H1 (cell line): ENCODE data around the gene ADNP2. TPM values are rescaled to one million over a fixed set of nuclear protein-coding genes. Genes with fewer than 3 reads are reported as not detected.

Source experiments
- CTCF ChIA-PET: fragments of 300-600 bp; sonication (Branson Sonifier 250); formaldehyde crosslinking; loops from one replicate; lab custom pipeline; 2021; ENCODE audit not compliant: partially characterized antibody; lab: Charles Lee
- POLR2A ChIA-PET: fragments of 300-600 bp; sonication (Branson Sonifier 250); formaldehyde crosslinking; loops from one replicate; lab custom pipeline; 2021; ENCODE audit warnings: inconsistent platforms; ENCODE audit not compliant: partially characterized antibody; lab: Charles Lee
- DNase-seq, 2 experiments: peaks; one replicate each; pipeline versions ENCODE4 v3.0.0 to v3.0.0-alpha.2; 2010 to 2022; ENCODE audit warnings: low spot score in 2 of 2, low read depth in 1 of 2, mixed read lengths in 1 of 2
- FAIRE-seq: peaks from 2 replicates; lab custom pipeline; 2011; peaks lifted over from hg19 to GRCh38; lab: Jason Lieb, UNC
- H2AFZ ChIP-seq: 2 replicates; pipeline ENCODE4 v1.8.1; 2012; ENCODE audit warnings: low read length, inconsistent platforms
- H2AK5ac ChIP-seq: 2 replicates; pipeline ENCODE4 v1.6.1; 2013; ENCODE audit warnings: low read depth, low read length
- H2BK120ac ChIP-seq: replicated peaks from 2 replicates; pipeline ENCODE3; 2013; ENCODE audit warnings: low read depth, low read length, inconsistent platforms
- H2BK12ac ChIP-seq: 2 replicates; pipeline ENCODE4 v1.6.1; 2013; ENCODE audit warnings: low read depth, low read length
- H2BK15ac ChIP-seq: 2 replicates; pipeline ENCODE4 v1.6.1; 2013; ENCODE audit warnings: low read length
- H2BK20ac ChIP-seq: 2 replicates; pipeline ENCODE4 v1.6.1; 2013; ENCODE audit warnings: low read length
- H2BK5ac ChIP-seq: 2 replicates; pipeline ENCODE4 v1.6.1; 2013; ENCODE audit warnings: low read depth, low read length
- H3K14ac ChIP-seq: 2 replicates; pipeline ENCODE4 v1.6.1; 2013; ENCODE audit warnings: inconsistent platforms; ENCODE audit not compliant: insufficient read length
- H3K18ac ChIP-seq: 2 replicates; pipeline ENCODE4 v1.6.1; 2013; ENCODE audit warnings: low read length; ENCODE audit errors: extremely low read depth
- H3K23ac ChIP-seq: 2 replicates; pipeline ENCODE4 v1.6.1; 2013; ENCODE audit warnings: inconsistent platforms; ENCODE audit not compliant: insufficient read length
- H3K23me2 ChIP-seq: 2 replicates; pipeline ENCODE4 v1.6.1; 2013; ENCODE audit warnings: low read depth, low read length
- H3K27ac ChIP-seq: 2 replicates; pipeline ENCODE4 v1.6.1; 2011; ENCODE audit warnings: low read depth, low read length, inconsistent platforms
- H3K27me3 ChIP-seq, 4 experiments: replicated peaks in 1 of 4; 1 replicate in 1 of 4; 2 replicates in 3 of 4; pipeline versions ENCODE4 v1.6.1 to v1.8.1; 2011 to 2013; ENCODE audit warnings: low read length in 3 of 4, mild to moderate bottlenecking in 3 of 4, inconsistent platforms in 2 of 4, mixed read lengths in 2 of 4, moderate library complexity in 1 of 4; ENCODE audit not compliant: control insufficient read depth in 3 of 4, insufficient read depth in 3 of 4; ENCODE audit errors: extremely low read depth in 1 of 4
- H3K36me3 ChIP-seq, 4 experiments: 2 replicates each; pipeline versions ENCODE4 v1.6.1 to v1.8.1; 2011 to 2013; ENCODE audit warnings: mild to moderate bottlenecking in 4 of 4, low read length in 3 of 4, moderate library complexity in 2 of 4, control low read depth in 1 of 4, inconsistent platforms in 1 of 4; ENCODE audit not compliant: insufficient read depth in 4 of 4, control insufficient read depth in 2 of 4
- H3K4ac ChIP-seq: replicated peaks from 2 replicates; pipeline ENCODE3; 2013; ENCODE audit warnings: low read length, low read depth, mixed read lengths, inconsistent platforms; ENCODE audit not compliant: insufficient read length
- H3K4me1 ChIP-seq, 4 experiments: replicated peaks in 1 of 4; 1 replicate in 1 of 4; 2 replicates in 3 of 4; pipeline versions ENCODE4 v1.6.1 to v1.8.1; 2011 to 2013; ENCODE audit warnings: low read length in 3 of 4, inconsistent platforms in 2 of 4, mixed read lengths in 1 of 4; ENCODE audit not compliant: insufficient read depth in 4 of 4, control insufficient read depth in 3 of 4
- H3K4me2 ChIP-seq, 2 experiments: 2 replicates each; pipeline versions ENCODE4 v1.6.1 to v1.8.1; 2011 to 2013; ENCODE audit warnings: low read depth in 2 of 2, low read length in 2 of 2, control low read depth in 1 of 2, inconsistent platforms in 1 of 2, mild to moderate bottlenecking in 1 of 2; ENCODE audit not compliant: insufficient read depth in 1 of 2
- H3K4me3 ChIP-seq, 4 experiments: fragments of 200-600, 300-600 bp in 1 of 4; sonication (generic), shearing (Covaris generic), sonication (Bioruptor Twin) in 1 of 4; 2 replicates each; pipeline versions ENCODE4 v1.5.1 to v1.8.1; 2011 to 2016; ENCODE audit warnings: low read length in 4 of 4, low read depth in 3 of 4, control low read depth in 2 of 4, inconsistent platforms in 2 of 4, mild to moderate bottlenecking in 2 of 4, mixed read lengths in 1 of 4, moderate library complexity in 1 of 4; ENCODE audit not compliant: insufficient read depth in 2 of 4; ENCODE audit errors: extremely low read depth in 1 of 4
- H3K56ac ChIP-seq: replicated peaks from 2 replicates; pipeline ENCODE3; 2013; ENCODE audit warnings: low read depth, mild to moderate bottlenecking, mixed read lengths, low read length, inconsistent platforms; ENCODE audit not compliant: insufficient read length
- H3K79me1 ChIP-seq: 2 replicates; pipeline ENCODE4 v1.6.1; 2013; ENCODE audit warnings: low read depth, low read length, control low read depth
- H3K79me2 ChIP-seq, 2 experiments: 2 replicates each; pipeline versions ENCODE4 v1.6.1 to v1.8.1; 2012 to 2013; ENCODE audit warnings: low read length in 2 of 2, mild to moderate bottlenecking in 2 of 2, inconsistent platforms in 1 of 2; ENCODE audit not compliant: insufficient read depth in 2 of 2, control insufficient read depth in 1 of 2
- H3K9ac ChIP-seq, 4 experiments: replicated peaks in 1 of 4; 1 replicate in 1 of 4; 2 replicates in 3 of 4; pipeline versions ENCODE4 v1.6.1 to v1.8.1; 2011 to 2013; ENCODE audit warnings: low read depth in 3 of 4, low read length in 3 of 4, control low read depth in 2 of 4, mild to moderate bottlenecking in 2 of 4, moderate library complexity in 2 of 4, inconsistent platforms in 1 of 4; ENCODE audit errors: extremely low read depth in 1 of 4
- H3K9me3 ChIP-seq, 2 experiments: 2 replicates each; pipeline versions ENCODE4 v1.6.1 to v1.8.1; 2012 to 2013; ENCODE audit warnings: mild to moderate bottlenecking in 2 of 2, moderate library complexity in 2 of 2, control low read depth in 1 of 2, inconsistent platforms in 1 of 2, low read depth in 1 of 2, low read length in 1 of 2, mixed read lengths in 1 of 2; ENCODE audit not compliant: insufficient read depth in 2 of 2
- H4K20me1 ChIP-seq, 2 experiments: replicated peaks in 1 of 2; 2 replicates each; pipeline versions ENCODE3 to v1.8.1; 2011 to 2013; ENCODE audit warnings: inconsistent platforms in 2 of 2, low read length in 2 of 2, mild to moderate bottlenecking in 1 of 2; ENCODE audit not compliant: insufficient read depth in 2 of 2, control insufficient read depth in 1 of 2
- H4K5ac ChIP-seq: 2 replicates; pipeline ENCODE4 v1.6.1; 2013; ENCODE audit warnings: low read length, low read depth, mixed read lengths, inconsistent platforms; ENCODE audit not compliant: insufficient read length
- H4K8ac ChIP-seq: 2 replicates; pipeline ENCODE4 v1.8.0; 2013; ENCODE audit warnings: mild to moderate bottlenecking, moderate library complexity, low read length, inconsistent platforms; ENCODE audit not compliant: insufficient read depth; ENCODE audit errors: extremely low read depth
- H4K91ac ChIP-seq: replicated peaks from 2 replicates; pipeline ENCODE3; 2013; ENCODE audit warnings: low read length, mixed read lengths, inconsistent platforms; ENCODE audit not compliant: insufficient read length
- KDM4A ChIP-seq: IDR thresholded peaks from one replicate; pipeline ENCODE4 v1.7.1; 2012; ENCODE audit warnings: low read depth, mild to moderate bottlenecking, moderate library complexity, low read length, inconsistent platforms; ENCODE audit not compliant: severe bottlenecking
- NRF1 ChIP-seq: IDR thresholded peaks from 2 replicates; pipeline ENCODE4 v1.6.1; 2011; ENCODE audit warnings: mild to moderate bottlenecking, low read depth, low read length, improper control_type of control experiment
- WGBS, 2 experiments: shearing (Covaris generic) in 1 of 2; methylation state at CpG; one replicate each; pipeline versions ENCODE4 v1.1.6 to v1.1.7; 2013 to 2015; ENCODE audit warnings: low lambda C conversion rate in 2 of 2, mixed read lengths in 2 of 2, inconsistent platforms in 1 of 2, low coverage in 1 of 2, missing lambda C conversion rate in 1 of 2; ENCODE audit not compliant: insufficient replicate concordance in 2 of 2, insufficient coverage in 1 of 2, insufficient read length in 1 of 2; ENCODE audit errors: extremely low coverage in 1 of 2, missing lambda C conversion rate in 1 of 2; 5-methylcytosine and 5-hydroxymethylcytosine counted together
- polyA plus RNA-seq, 7 experiments: library from polyadenylated mRNA; depleted of rRNA in 3 of 7; stranded (reverse) in 5 of 7; unstranded in 2 of 7; fragments of >200 nt in 5 of 7; fragments of 200-250 nt in 2 of 7; gene quantifications; 1 replicate in 5 of 7; 2 replicates in 1 of 7; 4 replicates in 1 of 7; pipeline versions ENCODE4 v1.2.1 to v1.2.3, GENCODE V29; 2011 to 2013; ENCODE audit warnings: missing spikeins in 2 of 7, mixed read lengths in 2 of 7
- total RNA-seq: library from RNA; stranded (reverse); fragmentation: NEBNext Ultra II Directional; extraction: Animal tissue kit (Norgen Biotek cat#: 25700); gene quantifications from 2 replicates; pipeline ENCODE4 v1.2.1, GENCODE V29; 2021

Gene ADNP2
- total and polyA plus RNA-seq, 2 of the 8 experiments (the other 6 are each of a cell fraction or from before 2014, with no cell fraction given), result 25.1 to 61.6 TPM

DNA sequence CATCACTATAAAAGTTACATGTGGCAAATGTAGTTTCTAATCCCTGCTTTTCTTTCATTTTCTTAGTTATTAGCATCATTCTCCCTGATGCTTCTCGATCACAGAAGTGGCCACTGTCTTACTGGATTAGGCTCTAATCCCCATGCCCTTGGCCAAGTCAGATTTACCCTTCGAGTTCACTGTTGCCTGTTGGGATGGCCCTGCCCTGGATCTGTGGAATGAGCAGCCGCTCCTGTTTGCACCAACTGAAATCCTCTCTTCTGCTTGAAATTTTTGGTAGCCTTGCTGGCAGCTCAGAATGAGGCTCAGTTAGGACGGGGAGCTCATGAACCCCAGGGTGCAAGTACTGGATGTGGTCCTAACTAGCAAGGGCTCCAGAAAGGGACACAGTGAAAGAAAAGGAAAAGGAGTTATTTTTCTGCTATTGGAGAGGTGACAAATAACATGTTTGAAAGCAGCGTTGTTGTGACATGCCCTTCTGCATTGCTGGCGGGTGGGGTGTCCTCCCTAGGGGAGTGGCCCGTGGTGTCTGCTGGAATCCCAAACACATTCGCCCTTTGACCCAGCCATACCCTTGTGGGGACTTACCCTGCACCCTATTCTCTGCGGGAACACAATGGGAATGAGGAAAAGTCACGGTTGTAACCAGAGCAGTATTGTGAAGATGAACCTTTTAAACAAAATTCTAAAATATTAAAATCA is 40.3 kb upstream of the ADNP2 start:
- H4K91ac ChIP-seq, result no peak overlapping the region
- 82% methylated on average over 10 of the region's 10 CpGs; no CpG with 5 or more reads in 1 of the 2 experiments for WGBS, 2 experiments
- H2BK120ac ChIP-seq, result no peak overlapping the region
- peaks cover 2 to 13% of the 10 kb centered on the region in 2 experiments; a peak in 1 of 4 replicates for H3K9me3 ChIP-seq
- H3K4me2 ChIP-seq, result no peak overlapping the region
- no peak overlapping the region for H2BK15ac ChIP-seq
- DNase-seq (peak in 1 of 2 experiments; percentile 26), FAIRE-seq (no peak)
- no peaks in the 10 kb centered on the region for H3K79me2 ChIP-seq
- no peaks in the 10 kb centered on the region for H3K79me1 ChIP-seq
- H2AK5ac ChIP-seq, result no peak overlapping the region
- no peak overlapping the region for H3K4me3 ChIP-seq
- H4K8ac ChIP-seq, result no peak overlapping the region; the same call in 1 of the 2 replicates
- H3K9ac ChIP-seq, result no peak overlapping the region
- no peak overlapping the region for H3K27ac ChIP-seq
- POLR2A ChIA-PET, result no interaction called here
- no peak overlapping the region for H3K18ac ChIP-seq
- no peak overlapping the region for H3K4ac ChIP-seq
- 0 out of 7 replicates have a peak, but pooled peaks cover 0 to 4% (median 0%) of the 10 kb centered on the region in 4 experiments for H3K27me3 ChIP-seq
- H3K23ac ChIP-seq, result no peak overlapping the region
- H2AFZ ChIP-seq, result no peak overlapping the region
- no peak overlapping the region for H2BK5ac ChIP-seq
- H4K5ac ChIP-seq, result no peak overlapping the region
- H3K36me3 ChIP-seq, result no peaks in the 10 kb centered on the region
- H3K23me2 ChIP-seq, result no peaks in the 10 kb centered on the region
- no peaks in the 10 kb centered on the region for H4K20me1 ChIP-seq
- no peak overlapping the region for H2BK12ac ChIP-seq
- H2BK20ac ChIP-seq, result peak overlapping the region; percentile 18; the same call in 1 of the 2 replicates
- no peak overlapping the region for H3K56ac ChIP-seq
- CTCF ChIA-PET, result no interaction called here
- H3K4me1 ChIP-seq, result no peaks in the 10 kb centered on the region
- H3K14ac ChIP-seq, result no peak overlapping the region
- no peak for TF ChIP-seq NRF1
- TF ChIP-seq KDM4A, result no peak
